ENCODE results near the gene PGLYRP2. TPM values are rescaled to one million over a fixed set of nuclear protein-coding genes. Genes with fewer than 3 reads are reported as not detected.

PGLYRP2 gene
- total and polyA plus RNA-seq, 2 donors, result 0.14 to 0.71 TPM

GRCh38 chr19:15444505-15445226 lies 34.6 kb downstream of the PGLYRP2 start:
- no peak for DNase-seq (ENCODE audit: low read depth in 6 of 9, low spot score in 9 of 9)
- H3K36me3 ChIP-seq (ENCODE audit: control insufficient read depth in 2 of 2, insufficient read depth in 2 of 2, low read length in 1 of 2), result no peaks in the 10 kb centered on the region
- no peaks in the 10 kb centered on the region for H3K9me3 ChIP-seq (ENCODE audit: control insufficient read depth in 2 of 2, insufficient read depth in 1 of 2, low read length in 1 of 2)
- whole genome bisulfite sequencing, result 96% methylated on average over 15 of the region's 15 CpGs
- H3K4me1 ChIP-seq (ENCODE audit: control insufficient read depth in 2 of 2, insufficient read depth in 2 of 2, low read length in 2 of 2), result peaks cover 5 to 8% of the 10 kb centered on the region in 2 donors
- no peak overlapping the region for H3K27ac ChIP-seq (ENCODE audit: low read depth in 1 of 2, low read length in 1 of 2)
- no peak overlapping the region for H3K4me3 ChIP-seq (ENCODE audit: low read length in 2 of 2)
- no peaks in the 10 kb centered on the region for H3K27me3 ChIP-seq (ENCODE audit: control insufficient read depth in 2 of 2, insufficient read depth in 1 of 2, low read length in 1 of 2)

- no peaks in the 10 kb centered on the region for H3K36me3 ChIP-seq (ENCODE audit: control insufficient read depth in 2 of 2, insufficient read depth in 2 of 2, low read length in 1 of 2)
- no peak overlapping the region for H3K27ac ChIP-seq (ENCODE audit: low read depth in 1 of 2, low read length in 1 of 2)
- WGBS, result 96% methylated on average over 10 of the region's 10 CpGs
- H3K4me1 ChIP-seq (ENCODE audit: control insufficient read depth in 2 of 2, insufficient read depth in 2 of 2, low read length in 2 of 2), result peaks cover under 1 to 6% of the 10 kb centered on the region in 2 donors
- DNase-seq (ENCODE audit: low read depth in 6 of 9, low spot score in 9 of 9), result no peak
- H3K4me3 ChIP-seq (ENCODE audit: low read length in 2 of 2), result no peak overlapping the region
- H3K9me3 ChIP-seq (ENCODE audit: control insufficient read depth in 2 of 2, insufficient read depth in 1 of 2, low read length in 1 of 2), result no peaks in the 10 kb centered on the region
- H3K27me3 ChIP-seq (ENCODE audit: control insufficient read depth in 2 of 2, insufficient read depth in 1 of 2, low read length in 1 of 2), result no peaks in the 10 kb centered on the region
Observed at GRCh38 chr19:15443838-15444237, 35.5 kb downstream of the PGLYRP2 start.

GRCh38 chr19:15443325-15443724 lies 36.0 kb downstream of the PGLYRP2 start:
- no peak overlapping the region for H3K27ac ChIP-seq (ENCODE audit: low read depth in 1 of 2, low read length in 1 of 2)
- H3K27me3 ChIP-seq (ENCODE audit: control insufficient read depth in 2 of 2, insufficient read depth in 1 of 2, low read length in 1 of 2), result no peaks in the 10 kb centered on the region
- H3K36me3 ChIP-seq (ENCODE audit: control insufficient read depth in 2 of 2, insufficient read depth in 2 of 2, low read length in 1 of 2), result peaks cover 0 to 3% of the 10 kb centered on the region in 2 donors
- no peaks in the 10 kb centered on the region for H3K9me3 ChIP-seq (ENCODE audit: control insufficient read depth in 2 of 2, insufficient read depth in 1 of 2, low read length in 1 of 2)
- WGBS, result 97% methylated on average over 3 of the region's 3 CpGs
- H3K4me3 ChIP-seq (ENCODE audit: low read length in 2 of 2), result no peak overlapping the region
- no peak for DNase-seq (ENCODE audit: low read depth in 6 of 9, low spot score in 9 of 9)
- H3K4me1 ChIP-seq (ENCODE audit: control insufficient read depth in 2 of 2, insufficient read depth in 2 of 2, low read length in 2 of 2), result peaks cover 0 to 4% of the 10 kb centered on the region in 2 donors

GRCh38 chr19:15442142-15442920 lies 37.0 kb downstream of the PGLYRP2 start:
- Histone ChIP-seq H3K27ac (ENCODE audit: low read depth in 1 of 2, low read length in 1 of 2) (no peak overlapping the region), H3K36me3 (ENCODE audit: control insufficient read depth in 2 of 2, insufficient read depth in 2 of 2, low read length in 1 of 2) (peaks cover 0 to 4% of the 10 kb centered on the region in 2 donors), H3K9me3 (ENCODE audit: control insufficient read depth in 2 of 2, insufficient read depth in 1 of 2, low read length in 1 of 2) (no peaks in the 10 kb centered on the region), H3K27me3 (ENCODE audit: control insufficient read depth in 2 of 2, insufficient read depth in 1 of 2, low read length in 1 of 2) (no peaks in the 10 kb centered on the region), H3K4me3 (ENCODE audit: low read length in 2 of 2) (no peak overlapping the region), H3K4me1 (ENCODE audit: control insufficient read depth in 2 of 2, insufficient read depth in 2 of 2, low read length in 2 of 2) (peaks cover 0 to 4% of the 10 kb centered on the region in 2 donors)
- 94% methylated on average over 13 of the region's 13 CpGs for WGBS
- no peak for DNase-seq (ENCODE audit: low read depth in 6 of 9, low spot score in 9 of 9)

GRCh38 chr19:15441317-15441716 lies 38.0 kb downstream of the PGLYRP2 start:
- Histone ChIP-seq H3K36me3 (ENCODE audit: control insufficient read depth in 2 of 2, insufficient read depth in 2 of 2, low read length in 1 of 2) (peaks cover 0 to 4% of the 10 kb centered on the region in 2 donors), H3K4me3 (ENCODE audit: low read length in 2 of 2) (no peak overlapping the region), H3K9me3 (ENCODE audit: control insufficient read depth in 2 of 2, insufficient read depth in 1 of 2, low read length in 1 of 2) (no peaks in the 10 kb centered on the region), H3K27me3 (ENCODE audit: control insufficient read depth in 2 of 2, insufficient read depth in 1 of 2, low read length in 1 of 2) (no peaks in the 10 kb centered on the region), H3K27ac (ENCODE audit: low read depth in 1 of 2, low read length in 1 of 2) (no peak overlapping the region), H3K4me1 (ENCODE audit: control insufficient read depth in 2 of 2, insufficient read depth in 2 of 2, low read length in 2 of 2) (peaks cover 0 to 4% of the 10 kb centered on the region in 2 donors)
- 96% methylated on average over 3 of the region's 3 CpGs for WGBS
- no peak for DNase-seq (ENCODE audit: low read depth in 6 of 9, low spot score in 9 of 9)

GRCh38 chr19:15439821-15440641 lies 39.3 kb downstream of the PGLYRP2 start:
- H3K36me3 ChIP-seq (ENCODE audit: control insufficient read depth in 2 of 2, insufficient read depth in 2 of 2, low read length in 1 of 2), result peaks cover 0 to 4% of the 10 kb centered on the region in 2 donors
- no peaks in the 10 kb centered on the region for H3K27me3 ChIP-seq (ENCODE audit: control insufficient read depth in 2 of 2, insufficient read depth in 1 of 2, low read length in 1 of 2)
- H3K4me1 ChIP-seq (ENCODE audit: control insufficient read depth in 2 of 2, insufficient read depth in 2 of 2, low read length in 2 of 2), result peaks cover 0 to 4% of the 10 kb centered on the region in 2 donors
- WGBS, result 96% methylated on average over 38 of the region's 38 CpGs
- H3K27ac ChIP-seq (ENCODE audit: low read depth in 1 of 2, low read length in 1 of 2), result no peak overlapping the region
- H3K9me3 ChIP-seq (ENCODE audit: control insufficient read depth in 2 of 2, insufficient read depth in 1 of 2, low read length in 1 of 2), result no peaks in the 10 kb centered on the region
- H3K4me3 ChIP-seq (ENCODE audit: low read length in 2 of 2), result no peak overlapping the region
- no peak for DNase-seq (ENCODE audit: low read depth in 6 of 9, low spot score in 9 of 9)

- 59% methylated on average over 25 of the region's 25 CpGs for WGBS
- no peak for DNase-seq (ENCODE audit: low read depth in 6 of 9, low spot score in 9 of 9)
- H3K4me1 ChIP-seq (ENCODE audit: control insufficient read depth in 2 of 2, insufficient read depth in 2 of 2, low read length in 2 of 2), result peaks cover 0 to 4% of the 10 kb centered on the region in 2 donors
- no peak overlapping the region for H3K27ac ChIP-seq (ENCODE audit: low read depth in 1 of 2, low read length in 1 of 2)
- H3K27me3 ChIP-seq (ENCODE audit: control insufficient read depth in 2 of 2, insufficient read depth in 1 of 2, low read length in 1 of 2), result no peaks in the 10 kb centered on the region
- H3K9me3 ChIP-seq (ENCODE audit: control insufficient read depth in 2 of 2, insufficient read depth in 1 of 2, low read length in 1 of 2), result no peaks in the 10 kb centered on the region
- peaks cover 0 to 4% of the 10 kb centered on the region in 2 donors for H3K36me3 ChIP-seq (ENCODE audit: control insufficient read depth in 2 of 2, insufficient read depth in 2 of 2, low read length in 1 of 2)
- H3K4me3 ChIP-seq (ENCODE audit: low read length in 2 of 2), result no peak overlapping the region
Observed at GRCh38 chr19:15439078-15439799, 40.1 kb downstream of the PGLYRP2 start.

GRCh38 chr19:15438577-15438976 lies 40.7 kb downstream of the PGLYRP2 start:
- Histone ChIP-seq H3K4me1 (ENCODE audit: control insufficient read depth in 2 of 2, insufficient read depth in 2 of 2, low read length in 2 of 2) (peaks cover 0 to 6% of the 10 kb centered on the region in 2 donors), H3K27me3 (ENCODE audit: control insufficient read depth in 2 of 2, insufficient read depth in 1 of 2, low read length in 1 of 2) (no peaks in the 10 kb centered on the region), H3K4me3 (ENCODE audit: low read length in 2 of 2) (no peak overlapping the region), H3K36me3 (ENCODE audit: control insufficient read depth in 2 of 2, insufficient read depth in 2 of 2, low read length in 1 of 2) (peaks cover 0 to 4% of the 10 kb centered on the region in 2 donors), H3K9me3 (ENCODE audit: control insufficient read depth in 2 of 2, insufficient read depth in 1 of 2, low read length in 1 of 2) (no peaks in the 10 kb centered on the region), H3K27ac (ENCODE audit: low read depth in 1 of 2, low read length in 1 of 2) (no peak overlapping the region)
- DNase-seq (ENCODE audit: low read depth in 6 of 9, low spot score in 9 of 9), result no peak
- 98% methylated on average over 27 of the region's 27 CpGs for WGBS

All from thymus (tissue), 11 donors.